ENCODE measurements around the gene GUCY2F.

Gene GUCY2F

GRCh38 chrX:109343671-109344070 is 138.2 kb downstream of the GUCY2F start:
- DNase-seq (ENCODE audit: low spot score), result no peak

GRCh38 chrX:109336141-109336540 is 145.7 kb downstream of the GUCY2F start:
- DNase-seq (ENCODE audit: low spot score), result no peak

DNA sequence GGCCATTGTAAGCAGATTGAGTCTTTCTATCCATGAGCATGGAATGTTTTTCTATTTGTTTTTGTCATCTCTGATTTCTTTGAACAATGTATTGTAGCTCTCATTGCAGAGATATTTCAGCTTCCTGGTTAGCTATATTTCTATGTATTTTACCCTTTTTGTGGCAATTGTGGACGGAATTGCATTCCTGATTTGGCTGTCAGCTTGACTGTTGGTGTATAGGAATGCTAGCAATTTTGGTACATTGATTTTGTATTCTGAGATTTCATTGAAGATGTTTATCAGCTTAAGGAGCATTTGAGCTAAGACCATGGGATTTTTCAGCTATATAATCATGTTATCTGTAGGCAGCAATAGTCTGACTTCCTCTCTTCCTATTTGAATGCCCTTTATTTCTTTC is 154.6 kb downstream of the GUCY2F start:
- DNase-seq (ENCODE audit: low spot score), result no peak

Data from kidney capillary endothelial cell (primary cell).